Trophoblast cell (in vitro differentiated cells and primary cell): ENCODE measurements around the gene ELP4.

Experiments used
- DNase-seq, 2 donors: peaks; one replicate each; pipeline ENCODE4 v3.0.0-alpha.2; 2016
- H2AFZ ChIP-seq: 2 replicates; pipeline ENCODE4 v1.6.1; 2013; ENCODE audit warnings: low read length, moderate library complexity, mild to moderate bottlenecking; ENCODE audit not compliant: insufficient read depth, poor library complexity
- H2AK5ac ChIP-seq: 2 replicates; pipeline ENCODE4 v1.6.1; 2013; ENCODE audit warnings: mild to moderate bottlenecking, low read length
- H2BK120ac ChIP-seq: 2 replicates; pipeline ENCODE4 v1.6.1; 2013; ENCODE audit warnings: low read length, mild to moderate bottlenecking, moderate library complexity; ENCODE audit not compliant: insufficient read depth, poor library complexity
- H2BK12ac ChIP-seq: 2 replicates; pipeline ENCODE4 v1.6.1; 2013; ENCODE audit warnings: mild to moderate bottlenecking, low read length, moderate library complexity
- H2BK5ac ChIP-seq: 2 replicates; pipeline ENCODE4 v1.6.1; 2013; ENCODE audit warnings: low read length, low read depth, moderate library complexity, mild to moderate bottlenecking; ENCODE audit not compliant: poor library complexity
- H3K14ac ChIP-seq: 2 replicates; pipeline ENCODE4 v1.6.1; 2013; ENCODE audit warnings: mild to moderate bottlenecking, low read length
- H3K18ac ChIP-seq: 2 replicates; pipeline ENCODE4 v1.6.1; 2013; ENCODE audit warnings: mild to moderate bottlenecking, low read length
- H3K23ac ChIP-seq: 2 replicates; pipeline ENCODE4 v1.6.1; 2013; ENCODE audit warnings: low read length
- H3K27ac ChIP-seq: 2 replicates; pipeline ENCODE4 v1.5.1; 2013; ENCODE audit warnings: low read depth, mild to moderate bottlenecking, inconsistent platforms, low read length, moderate library complexity
- H3K27me3 ChIP-seq: 2 replicates; pipeline ENCODE4 v1.6.1; 2013; ENCODE audit warnings: inconsistent platforms, mild to moderate bottlenecking, low read length, moderate library complexity; ENCODE audit not compliant: insufficient read depth
- H3K36me3 ChIP-seq, 2 experiments: 1 replicate in 1 of 2; 2 replicates in 1 of 2; pipeline ENCODE4 v1.6.1; 2013; ENCODE audit warnings: low read length in 2 of 2, mild to moderate bottlenecking in 2 of 2, moderate library complexity in 1 of 2; ENCODE audit not compliant: insufficient read depth in 2 of 2, control insufficient read depth in 1 of 2
- H3K4ac ChIP-seq: 2 replicates; pipeline ENCODE4 v1.6.1; 2013; ENCODE audit warnings: low read depth, mild to moderate bottlenecking, low read length, moderate library complexity
- H3K4me1 ChIP-seq, 2 experiments: 1 replicate in 1 of 2; 2 replicates in 1 of 2; pipeline ENCODE4 v1.6.1; 2013; ENCODE audit warnings: low read length in 2 of 2, mild to moderate bottlenecking in 2 of 2, moderate library complexity in 1 of 2; ENCODE audit not compliant: insufficient read depth in 2 of 2, control insufficient read depth in 1 of 2
- H3K4me2 ChIP-seq: 2 replicates; pipeline ENCODE4 v1.6.1; 2013; ENCODE audit warnings: inconsistent platforms, mild to moderate bottlenecking, low read length, moderate library complexity
- H3K4me3 ChIP-seq: 2 replicates; pipeline ENCODE4 v1.5.1; 2013; ENCODE audit warnings: mild to moderate bottlenecking, low read depth, low read length, inconsistent platforms
- H3K79me1 ChIP-seq: one replicate; pipeline ENCODE4 v1.6.1; 2013; ENCODE audit warnings: low read length
- H3K79me2 ChIP-seq: 2 replicates; pipeline ENCODE4 v1.6.1; 2013; ENCODE audit warnings: low read length, mild to moderate bottlenecking; ENCODE audit not compliant: control insufficient read depth, insufficient read depth, poor library complexity
- H3K9ac ChIP-seq: 2 replicates; pipeline ENCODE4 v1.6.1; 2013; ENCODE audit warnings: mild to moderate bottlenecking, low read length
- H3K9me3 ChIP-seq: 2 replicates; pipeline ENCODE4 v1.6.1; 2013; ENCODE audit warnings: low read depth, mild to moderate bottlenecking, control low read depth, inconsistent platforms, low read length; ENCODE audit not compliant: insufficient read depth
- H4K12ac ChIP-seq: 2 replicates; pipeline ENCODE4 v1.6.1; 2013; ENCODE audit warnings: low read depth, mild to moderate bottlenecking, low read length, moderate library complexity
- H4K8ac ChIP-seq: 2 replicates; pipeline ENCODE4 v1.6.1; 2013; ENCODE audit warnings: low read depth, mild to moderate bottlenecking, low read length, moderate library complexity
- H4K91ac ChIP-seq: one replicate; pipeline ENCODE4 v1.6.1; 2013; ENCODE audit warnings: low read depth, mild to moderate bottlenecking, low read length, moderate library complexity
- WGBS: extraction: QIAGEN DNeasy Blood & Tissue Kit; methylation state at CpG from one replicate; pipeline ENCODE4 v1.1.7; 2013; ENCODE audit warnings: missing lambda C conversion rate; ENCODE audit not compliant: insufficient read length, insufficient coverage; ENCODE audit errors: extremely low coverage; 5-methylcytosine and 5-hydroxymethylcytosine counted together

Gene ELP4

GRCh38 chr11:31783252-31783651 is 273.7 kb downstream of the ELP4 start:
- peaks cover 2% of the 10 kb centered on the region for H3K79me1 ChIP-seq
- no peak overlapping the region for H3K4me3 ChIP-seq
- H3K36me3 ChIP-seq: no peaks in the 10 kb centered on the region
- DNase-seq: no peak
- no peaks in the 10 kb centered on the region for H3K79me2 ChIP-seq
- H3K4me1 ChIP-seq: peaks cover 8 to 12% of the 10 kb centered on the region in 2 experiments
- no CpG with 5 or more reads among the region's 6 CpGs for WGBS
- no peak overlapping the region for H4K12ac ChIP-seq
- H4K8ac ChIP-seq: no peak overlapping the region
- H2AFZ ChIP-seq: no peak overlapping the region
- H3K9ac ChIP-seq: no peak overlapping the region
- H3K27ac ChIP-seq: no peak overlapping the region
- H3K14ac ChIP-seq: no peak overlapping the region
- no peak overlapping the region for H3K4me2 ChIP-seq
- no peak overlapping the region for H2AK5ac ChIP-seq
- H3K4ac ChIP-seq: no peak overlapping the region
- no peak overlapping the region for H2BK120ac ChIP-seq
- H3K18ac ChIP-seq: no peak overlapping the region
- H4K91ac ChIP-seq: no peak overlapping the region
- H3K27me3 ChIP-seq: no peaks in the 10 kb centered on the region
- H3K9me3 ChIP-seq: no peaks in the 10 kb centered on the region
- H3K23ac ChIP-seq: no peak overlapping the region
- no peak overlapping the region for H2BK12ac ChIP-seq
- H2BK5ac ChIP-seq: no peak overlapping the region

DNA sequence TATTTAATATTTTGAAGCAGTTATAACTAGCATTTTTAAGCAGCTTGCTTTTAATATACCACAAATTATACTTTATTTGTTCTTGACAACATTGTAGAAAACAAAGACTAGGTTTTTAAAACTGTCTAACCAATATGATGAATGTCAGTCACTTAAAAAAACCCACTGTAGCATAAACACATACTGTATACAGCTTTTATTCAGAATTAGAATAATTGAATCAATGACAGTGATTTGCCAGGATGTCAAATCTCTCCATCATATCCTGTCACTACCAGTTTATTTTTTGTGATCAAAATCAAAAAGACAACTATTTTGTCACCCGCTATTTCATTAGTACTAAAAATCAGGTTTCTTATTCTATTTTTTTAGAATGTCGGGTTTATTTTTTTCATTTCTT is 275.0 kb downstream of the ELP4 start:
- H3K79me2 ChIP-seq: no peaks in the 10 kb centered on the region
- no peaks in the 10 kb centered on the region for H3K9me3 ChIP-seq
- no peak overlapping the region for H2AK5ac ChIP-seq
- H3K4me1 ChIP-seq: peaks cover 4 to 9% of the 10 kb centered on the region in 2 experiments
- H3K9ac ChIP-seq: no peak overlapping the region
- H3K14ac ChIP-seq: no peak overlapping the region
- no peak overlapping the region for H2BK120ac ChIP-seq
- no CpG with 5 or more reads among the region's 2 CpGs for WGBS
- no peak overlapping the region for H3K18ac ChIP-seq
- H3K4me2 ChIP-seq: no peak overlapping the region
- H2AFZ ChIP-seq: no peak overlapping the region
- H3K4me3 ChIP-seq: no peak overlapping the region
- H4K12ac ChIP-seq: no peak overlapping the region
- no peak overlapping the region for H4K91ac ChIP-seq
- DNase-seq: no peak
- H2BK12ac ChIP-seq: no peak overlapping the region
- H2BK5ac ChIP-seq: no peak overlapping the region
- H3K27me3 ChIP-seq: no peaks in the 10 kb centered on the region
- H4K8ac ChIP-seq: no peak overlapping the region
- no peak overlapping the region for H3K4ac ChIP-seq
- no peaks in the 10 kb centered on the region for H3K79me1 ChIP-seq
- H3K23ac ChIP-seq: no peak overlapping the region
- H3K36me3 ChIP-seq: no peaks in the 10 kb centered on the region
- H3K27ac ChIP-seq: no peak overlapping the region

- Histone ChIP-seq H3K4me3 (no peak overlapping the region), H2BK5ac (no peak overlapping the region), H3K4me1 (peaks cover 4 to 9% of the 10 kb centered on the region in 2 experiments), H3K27ac (peak overlapping the region; percentile 1), H3K79me2 (no peaks in the 10 kb centered on the region), H3K9ac (no peak overlapping the region), H3K9me3 (no peaks in the 10 kb centered on the region), H3K27me3 (no peaks in the 10 kb centered on the region), H3K4ac (no peak overlapping the region), H2BK12ac (no peak overlapping the region), H4K91ac (no peak overlapping the region), H3K79me1 (no peaks in the 10 kb centered on the region), H3K18ac (no peak overlapping the region), H2BK120ac (no peak overlapping the region), H3K23ac (no peak overlapping the region), H4K12ac (no peak overlapping the region), H3K4me2 (no peak overlapping the region), H3K14ac (no peak overlapping the region), H4K8ac (no peak overlapping the region), H2AFZ (no peak overlapping the region), H2AK5ac (no peak overlapping the region), H3K36me3 (no peaks in the 10 kb centered on the region)
- DNase-seq: peak in 1 of 2 donors; percentile 47
- no CpG with 5 or more reads among the region's 16 CpGs for WGBS
Observed at GRCh38 chr11:31786996-31787685, 277.6 kb downstream of the ELP4 start.

GRCh38 chr11:31788085-31788484 is 278.5 kb downstream of the ELP4 start:
- Histone ChIP-seq H4K8ac (no peak overlapping the region), H3K27me3 (no peaks in the 10 kb centered on the region), H3K4me1 (peaks cover 4 to 9% of the 10 kb centered on the region in 2 experiments), H3K27ac (no peak overlapping the region), H3K4ac (no peak overlapping the region), H2AFZ (no peak overlapping the region), H3K79me2 (no peaks in the 10 kb centered on the region), H3K14ac (no peak overlapping the region), H3K79me1 (no peaks in the 10 kb centered on the region), H3K4me3 (no peak overlapping the region), H2AK5ac (no peak overlapping the region), H3K36me3 (no peaks in the 10 kb centered on the region), H4K91ac (no peak overlapping the region), H3K18ac (no peak overlapping the region), H2BK5ac (no peak overlapping the region), H2BK12ac (no peak overlapping the region), H3K4me2 (no peak overlapping the region), H3K9ac (no peak overlapping the region), H3K23ac (no peak overlapping the region), H3K9me3 (no peaks in the 10 kb centered on the region), H2BK120ac (no peak overlapping the region), H4K12ac (no peak overlapping the region)
- DNase-seq: no peak
- WGBS: no CpG with 5 or more reads among the region's 3 CpGs
